K562 (cell line): ENCODE measurements around the gene TRIM69. TPM values are rescaled to one million over a fixed set of nuclear protein-coding genes. Genes with fewer than 3 reads are reported as not detected.
A peak's percentile ranks its signal among the peaks of the same experiment; 100 is the strongest.
"Not testable (repeated sequence)": the region's sequence is repeated elsewhere in the genome, so short reads cannot be mapped to it uniquely, and the experiment has no call there.

Experiments
- ATAC-seq: fragments of 200-7000 bp; cut with Tn5 transposase; 3 replicates; pipeline ENCODE4 v1.9.1; 2020; ENCODE audit warnings: moderate library complexity
- BruUV-seq: library from RNA; stranded (reverse); fragments of 400-500 nt; replicated peaks from 2 replicates; lab custom pipeline; 2021; lab: Mats Ljungman, UMichigan
- CTCF ChIA-PET: fragments of 300-600 bp; formaldehyde crosslinking; extraction: SDS; loops from one replicate; lab custom pipeline; 2021; ENCODE audit warnings: low intra/inter-chr PET ratio; lab: Yijun Ruan, JAX
- POLR2A ChIA-PET: fragments of 300-600, 350-650 bp; sonication (Branson Sonifier 250); formaldehyde crosslinking; extraction: SDS; loops from one replicate; lab custom pipeline; 2021; ENCODE audit warnings: antibody characterized with exemption, inconsistent platforms; lab: Yijun Ruan, JAX
- DNase-seq, 4 experiments: peaks; one replicate each; pipeline versions ENCODE4 v3.0.0 to v3.0.0-alpha.2; 2011 to 2018; ENCODE audit warnings: low spot score in 3 of 4, mixed read lengths in 3 of 4; ENCODE audit errors: extremely low read depth in 1 of 4
- FAIRE-seq: peaks from 2 replicates; lab custom pipeline; 2011; peaks lifted over from hg19 to GRCh38; lab: Jason Lieb, UNC
- H2AFZ ChIP-seq: 2 replicates; pipeline ENCODE4 v1.6.0; 2011; ENCODE audit warnings: low read depth, low read length, control low read depth, inconsistent platforms
- H3K27ac ChIP-seq: fragments of 200-600 bp; 3 replicates; pipeline ENCODE4 v1.8.0; 2011; ENCODE audit warnings: low read depth, mild to moderate bottlenecking, control low read depth, inconsistent platforms, low read length, moderate library complexity, mixed read lengths; ENCODE audit errors: extremely low read depth
- H3K27me3 ChIP-seq, 2 experiments: fragments of 300-600 bp in 1 of 2; 2 replicates in 1 of 2; 3 replicates in 1 of 2; pipeline versions ENCODE4 v1.6.0 to v1.8.0; 2011; ENCODE audit warnings: inconsistent platforms in 2 of 2, low read length in 2 of 2, mild to moderate bottlenecking in 1 of 2, mixed read lengths in 1 of 2, moderate library complexity in 1 of 2; ENCODE audit not compliant: control insufficient read depth in 2 of 2, insufficient read depth in 2 of 2
- H3K36me3 ChIP-seq: fragments of 300-600 bp; 3 replicates; pipeline ENCODE4 v1.8.0; 2011; ENCODE audit warnings: mild to moderate bottlenecking, low read length, inconsistent platforms; ENCODE audit not compliant: control insufficient read depth, insufficient read depth
- H3K4me1 ChIP-seq, 2 experiments: fragments of 200-600 bp in 1 of 2; replicated peaks in 1 of 2; 2 replicates in 1 of 2; 3 replicates in 1 of 2; pipeline versions ENCODE4 v1.5.1 to v1.8.0; 2011; ENCODE audit warnings: inconsistent platforms in 2 of 2, low read length in 2 of 2, mild to moderate bottlenecking in 1 of 2, mixed read lengths in 1 of 2, moderate library complexity in 1 of 2; ENCODE audit not compliant: control insufficient read depth in 2 of 2, insufficient read depth in 2 of 2
- H3K4me2 ChIP-seq: 2 replicates; pipeline ENCODE4 v1.6.1; 2011; ENCODE audit warnings: low read length, control low read depth, inconsistent platforms, mixed read lengths; ENCODE audit not compliant: insufficient read depth
- H3K4me3 ChIP-seq: fragments of 200-600 bp; sonication (generic), shearing (Covaris generic); 2 replicates; pipeline ENCODE4 v1.5.1; 2016; ENCODE audit warnings: control low read depth, inconsistent platforms
- H3K79me2 ChIP-seq: fragments of 200-600 bp; 3 replicates; pipeline ENCODE4 v1.8.0; 2011; ENCODE audit warnings: low read length, inconsistent platforms; ENCODE audit not compliant: control insufficient read depth, insufficient read depth
- H3K9ac ChIP-seq, 2 experiments: 2 replicates each; pipeline versions ENCODE4 v1.6.0 to v1.6.1; 2011; ENCODE audit warnings: low read depth in 2 of 2, low read length in 2 of 2, control low read depth in 1 of 2, inconsistent platforms in 1 of 2, mild to moderate bottlenecking in 1 of 2, mixed read lengths in 1 of 2; ENCODE audit not compliant: insufficient read depth in 1 of 2
- H3K9me1 ChIP-seq: one replicate; pipeline ENCODE4 v1.6.0; 2011; ENCODE audit warnings: inconsistent platforms, mild to moderate bottlenecking, low read length, moderate library complexity; ENCODE audit not compliant: control insufficient read depth, insufficient read depth
- H3K9me3 ChIP-seq: replicated peaks from 2 replicates; pipeline ENCODE4 v1.5.1; 2011; ENCODE audit warnings: low read depth, low read length, inconsistent platforms; ENCODE audit not compliant: control insufficient read depth, insufficient read depth
- H4K20me1 ChIP-seq: replicated peaks from 2 replicates; pipeline ENCODE4 v1.6.1; 2011; ENCODE audit warnings: low read length, inconsistent platforms, mixed read lengths; ENCODE audit not compliant: control insufficient read depth, insufficient read depth
- BCOR ChIP-seq: fragments of 450-650 bp; IDR thresholded peaks from 2 replicates; pipeline ENCODE4 v1.6.1; 2016
- KDM1A ChIP-seq, 2 experiments: fragments of 450-650 bp; IDR thresholded peaks; 2 replicates each; pipeline ENCODE4 v1.6.1; 2016; ENCODE audit warnings: mild to moderate bottlenecking in 2 of 2
- RBM25 ChIP-seq: fragments of 200-400 bp; formaldehyde crosslinking; IDR thresholded peaks from 2 replicates; pipeline ENCODE4 v1.6.1; 2018; ENCODE audit warnings: low read length, low read depth, moderate library complexity; ENCODE audit not compliant: severe bottlenecking
- SMARCA5 ChIP-seq: fragments of 450-650 bp; IDR thresholded peaks from 2 replicates; pipeline ENCODE4 v1.6.1; 2016
- ZNF146 ChIP-seq: IDR thresholded peaks from one replicate; pipeline ENCODE4 v1.6.1; 2018; ENCODE audit warnings: missing compliant biosample characterization; ENCODE audit not compliant: unreplicated experiment
- WGBS: fragments of 100-300 bp; shearing (Covaris generic); methylation state at CpG from one replicate; pipeline ENCODE4 v1.1.6; 2016; ENCODE audit warnings: low coverage, mixed read lengths; ENCODE audit not compliant: insufficient coverage; ENCODE audit errors: missing lambda C conversion rate; 5-methylcytosine and 5-hydroxymethylcytosine counted together
- in situ Hi-C: fragments of 300-500 bp; cut with MboI; formaldehyde crosslinking; loops from 4 replicates; pipeline ENCODE4 v1.15.0; 2018; ENCODE audit warnings: inconsistent platforms, mixed read lengths
- intact Hi-C: fragments of 100-400 bp; cut with micrococcal nuclease; formaldehyde crosslinking; loops from 2 replicates; pipeline ENCODE4 v1.14.2; 2022
- polyA plus RNA-seq, 8 experiments: library from polyadenylated mRNA; depleted of rRNA in 4 of 8; stranded (reverse) in 5 of 8; unstranded in 3 of 8; fragments of >200 nt; fragmentation: Nextera tagmentation in 2 of 8; fragmentation: Illumina TruSeq in 1 of 8; extraction: Ambion mirVana in 2 of 8; extraction: Trizol in 1 of 8; gene quantifications; 2 replicates each; pipeline versions ENCODE4 v1.2.1 to v1.2.3, GENCODE V29; 2011 to 2014; ENCODE audit warnings: inconsistent platforms in 1 of 8, missing spikeins in 1 of 8
- total RNA-seq, 7 experiments: library from RNA; depleted of rRNA in 6 of 7; stranded (reverse); fragments of >200 nt in 6 of 7; fragmentation: Illumina TruSeq in 2 of 7; extraction: Trizol in 2 of 7; gene quantifications; 2 replicates each; pipeline versions ENCODE4 v1.2.1 to v1.2.3, GENCODE V29; 2011 to 2021; ENCODE audit warnings: low replicate concordance in 1 of 7

The TRIM69 gene
- total and polyA plus RNA-seq, 9 of the 15 experiments (the other 6 are each of a cell fraction or from before 2014, with no cell fraction given), result 1.0 to 4.3 (median 2.3) TPM

- H3K27ac ChIP-seq, H2AFZ ChIP-seq, BruUV-seq, H3K36me3 ChIP-seq, H3K4me1 ChIP-seq, H3K9ac ChIP-seq, H3K4me2 ChIP-seq, H3K4me3 ChIP-seq, FAIRE-seq, H3K27me3 ChIP-seq, CTCF ChIA-PET, POLR2A ChIA-PET, H3K9me3 ChIP-seq, in situ Hi-C loops, H3K79me2 ChIP-seq, DNase-seq, intact Hi-C loops, H4K20me1 ChIP-seq, H3K9me1 ChIP-seq, ATAC-seq: not testable (repeated sequence)
- WGBS, result 3% methylated on average over 2 of the region's 2 CpGs
- TF ChIP-seq KDM1A (IDR thresholded peaks at IDR 0.05) (peak; percentile 23 to 60; a peak in 1 of 4 replicates), SMARCA5 (0 out of 2 replicates have a peak, but pooled peaks have one; percentile 45), BCOR (peak; percentile 87), ZNF146 (CRISPR knock-in tag) (peak; percentile 98), RBM25 (peak; percentile 34)
Observed at GRCh38 chr15:44689318-44689717, 47.0 kb upstream of the TRIM69 start.

DNA sequence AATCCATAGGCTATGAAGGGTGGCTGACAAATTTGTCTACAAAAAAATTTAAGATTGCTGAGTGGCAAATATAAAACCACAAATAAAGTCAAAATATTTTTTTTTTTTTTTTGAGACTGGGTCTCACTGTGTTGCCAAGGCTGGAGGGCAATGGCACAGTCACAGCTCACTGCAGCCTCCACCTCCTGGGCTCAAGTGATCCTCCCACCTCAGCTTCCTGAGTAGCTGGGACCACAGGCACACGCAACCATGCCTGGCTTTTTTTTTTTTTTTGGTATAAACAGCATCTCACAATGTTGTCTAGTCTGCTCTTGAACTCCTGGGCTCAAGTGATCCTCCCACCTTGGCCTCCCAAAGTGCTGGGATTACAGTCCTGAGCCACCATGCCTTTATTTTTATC lies 46.1 kb upstream of the TRIM69 start:
- H3K79me2 ChIP-seq, H2AFZ ChIP-seq, CTCF ChIA-PET, H3K9ac ChIP-seq, ATAC-seq, FAIRE-seq, H3K36me3 ChIP-seq, H3K9me3 ChIP-seq, H3K27me3 ChIP-seq, H4K20me1 ChIP-seq, DNase-seq, in situ Hi-C loops, H3K27ac ChIP-seq, H3K4me3 ChIP-seq, BruUV-seq, H3K9me1 ChIP-seq, intact Hi-C loops, H3K4me1 ChIP-seq, H3K4me2 ChIP-seq: not testable (repeated sequence)
- 40% methylated on average over 1 of the region's 1 CpG for WGBS
- POLR2A ChIA-PET, result interaction anchor here (1.4 kb wide), 1 partner anchor 13 kb away, joined by 3 read pairs; no protein-coding TSS in a partner anchor
